HCT116 (cell line): Measurements from ENCODE around the gene NDUFB2. TPM values are rescaled to one million over a fixed set of nuclear protein-coding genes. Genes with fewer than 3 reads are reported as not detected.
"Not testable (repeated sequence)": the region's sequence is repeated elsewhere in the genome, so short reads cannot be mapped to it uniquely, and the experiment has no call there.

ENCODE experiments used
- ATAC-seq: fragments of 200-7000 bp; cut with Tn5 transposase; 2 replicates; pipeline ENCODE4 v1.9.1; 2020; ENCODE audit warnings: mild to moderate bottlenecking, moderate library complexity
- BruUV-seq: library from RNA; stranded (reverse); fragments of 400-500 nt; replicated peaks from 2 replicates; lab custom pipeline; 2021; lab: Mats Ljungman, UMichigan
- CTCF ChIA-PET: fragments of 300-600 bp; sonication (Branson Sonifier 250); formaldehyde crosslinking; loops from one replicate; lab custom pipeline; 2021; ENCODE audit warnings: antibody characterized with exemption; lab: Charles Lee
- POLR2A ChIA-PET: fragments of 300-600, 350-600 bp; sonication (Branson Sonifier 250); formaldehyde crosslinking; loops from one replicate; lab custom pipeline; 2021; ENCODE audit warnings: antibody characterized with exemption; lab: Charles Lee
- RAD21 ChIA-PET, 2 experiments: fragments of 300-600 bp; sonication (Branson Sonifier 250); formaldehyde crosslinking; loops; one replicate each; lab custom pipeline; 2023; ENCODE audit warnings: low total read pairs in 2 of 2; ENCODE audit not compliant: uncharacterized antibody in 2 of 2, unreplicated experiment in 2 of 2, low non-redundant PET in 1 of 2; lab: Charles Lee
- DNase-seq: peaks from one replicate; pipeline ENCODE4 v3.0.0-alpha.2; 2010; ENCODE audit warnings: low read depth, low spot score
- H2AFZ ChIP-seq: fragments of 200-600 bp; shearing (Covaris generic), sonication (generic); 2 replicates; pipeline ENCODE4 v1.6.1; 2017; ENCODE audit warnings: low read depth, mixed run types, mixed read lengths, antibody characterized with exemption, low read length; ENCODE audit not compliant: poor library complexity, severe bottlenecking
- H3K27ac ChIP-seq: 2 replicates; pipeline ENCODE4 v1.5.1; 2012; ENCODE audit warnings: low read depth, low read length
- H3K27me3 ChIP-seq: fragments of 200-600 bp; sonication (generic); 2 replicates; pipeline ENCODE4 v1.6.1; 2016; ENCODE audit warnings: mixed run types, low read length, mixed read lengths; ENCODE audit not compliant: insufficient read depth
- H3K36me3 ChIP-seq, 2 experiments: fragments of 200-500 bp in 1 of 2; fragments of 200-600 bp in 1 of 2; sonication (Bioruptor generic) in 1 of 2; sonication (generic) in 1 of 2; 2 replicates each; pipeline versions ENCODE4 v1.5.1 to v1.6.1; 2014 to 2016; ENCODE audit warnings: low read length in 2 of 2, inconsistent platforms in 1 of 2, mixed read lengths in 1 of 2, mixed run types in 1 of 2; ENCODE audit not compliant: insufficient read depth in 2 of 2, control insufficient read depth in 1 of 2
- H3K4me1 ChIP-seq, 2 experiments: fragments of 200-600 bp in 1 of 2; sonication (generic) in 1 of 2; 2 replicates each; pipeline versions ENCODE4 v1.5.1 to v1.6.1; 2012 to 2017; ENCODE audit warnings: low read length in 2 of 2, inconsistent platforms in 1 of 2, mild to moderate bottlenecking in 1 of 2, mixed read lengths in 1 of 2, mixed run types in 1 of 2, moderate library complexity in 1 of 2; ENCODE audit not compliant: insufficient read depth in 2 of 2, control insufficient read depth in 1 of 2
- H3K4me2 ChIP-seq: fragments of 200-600 bp; sonication (generic); 2 replicates; pipeline ENCODE4 v1.6.1; 2017; ENCODE audit warnings: mixed run types, low read length, mixed read lengths
- H3K4me3 ChIP-seq, 2 experiments: fragments of 200-600 bp in 1 of 2; sonication (generic) in 1 of 2; replicated peaks in 1 of 2; 2 replicates each; pipeline ENCODE4 v1.5.1; 2011 to 2016; ENCODE audit warnings: low read length in 2 of 2, control low read depth in 1 of 2, low read depth in 1 of 2, mild to moderate bottlenecking in 1 of 2, mixed read lengths in 1 of 2, mixed run types in 1 of 2
- H3K79me2 ChIP-seq: fragments of 200-600 bp; sonication (generic); 2 replicates; pipeline ENCODE4 v1.6.1; 2017; ENCODE audit warnings: mild to moderate bottlenecking, mixed run types, low read length, moderate library complexity, mixed read lengths; ENCODE audit not compliant: insufficient read depth
- H3K9ac ChIP-seq: fragments of 200-600 bp; sonication (generic); 2 replicates; pipeline ENCODE4 v1.6.1; 2016; ENCODE audit warnings: low read length, mixed read lengths
- H3K9me2 ChIP-seq: fragments of 200-600 bp; sonication (generic), shearing (Covaris generic); 2 replicates; pipeline ENCODE4 v1.6.1; 2017; ENCODE audit warnings: mixed run types, mild to moderate bottlenecking, moderate library complexity; ENCODE audit not compliant: insufficient read depth
- H3K9me3 ChIP-seq, 2 experiments: fragments of 200-500 bp in 1 of 2; fragments of 200-600 bp in 1 of 2; sonication (Bioruptor generic) in 1 of 2; sonication (generic) in 1 of 2; 2 replicates each; pipeline ENCODE4 v1.6.1; 2014 to 2017; ENCODE audit warnings: low read length in 2 of 2, mixed read lengths in 2 of 2, inconsistent platforms in 1 of 2, low read depth in 1 of 2, mild to moderate bottlenecking in 1 of 2, mixed run types in 1 of 2, moderate library complexity in 1 of 2; ENCODE audit not compliant: control insufficient read depth in 1 of 2, insufficient read depth in 1 of 2
- H4K20me1 ChIP-seq: fragments of 200-600 bp; sonication (generic), shearing (Covaris generic); 2 replicates; pipeline ENCODE4 v1.6.1; 2017; ENCODE audit warnings: mixed run types, mild to moderate bottlenecking, moderate library complexity; ENCODE audit not compliant: insufficient read depth
- ATF3 ChIP-seq: IDR thresholded peaks from 2 replicates; pipeline ENCODE4 v1.6.1; 2012
- CBX3 ChIP-seq: IDR thresholded peaks from 2 replicates; pipeline ENCODE4 v1.6.1; 2012; ENCODE audit warnings: low read depth
- CEBPB ChIP-seq: IDR thresholded peaks from 2 replicates; pipeline ENCODE4 v1.6.1; 2012; ENCODE audit warnings: low read depth
- EGR1 ChIP-seq: IDR thresholded peaks from 2 replicates; pipeline ENCODE4 v1.6.1; 2012; ENCODE audit warnings: low read depth
- ELF1 ChIP-seq: IDR thresholded peaks from 2 replicates; pipeline ENCODE4 v1.6.1; 2012; ENCODE audit warnings: low read depth, borderline replicate concordance
- EZH2 ChIP-seq: fragments of 200-600 bp; sonication (generic); IDR thresholded peaks from 2 replicates; pipeline ENCODE4 v1.6.1; 2017; ENCODE audit warnings: antibody characterized with exemption, mixed run types
- EZH2phosphoT487 ChIP-seq: fragments of 200-600 bp; IDR thresholded peaks from 2 replicates; pipeline ENCODE4 v1.6.1; 2018; ENCODE audit warnings: antibody characterized with exemption, borderline replicate concordance
- FOSL1 ChIP-seq: IDR thresholded peaks from 2 replicates; pipeline ENCODE4 v1.6.1; 2012; ENCODE audit warnings: low read depth
- JUND ChIP-seq: IDR thresholded peaks from 2 replicates; pipeline ENCODE4 v1.6.1; 2012
- POLR2A ChIP-seq: IDR thresholded peaks from 2 replicates; pipeline ENCODE4 v1.7.0; 2011; ENCODE audit warnings: borderline replicate concordance; ENCODE audit not compliant: insufficient read depth, insufficient read length; ENCODE audit errors: extremely low read depth
- POLR2AphosphoS5 ChIP-seq: IDR thresholded peaks from 2 replicates; pipeline ENCODE4 v1.6.1; 2011; ENCODE audit warnings: mild to moderate bottlenecking, low read depth, low read length, moderate library complexity
- RAD21 ChIP-seq: IDR thresholded peaks from 2 replicates; pipeline ENCODE4 v1.6.1; 2012; ENCODE audit warnings: low read depth, mild to moderate bottlenecking
- SIN3A ChIP-seq: IDR thresholded peaks from 2 replicates; pipeline ENCODE4 v1.6.1; 2012; ENCODE audit warnings: low read depth
- SP1 ChIP-seq: IDR thresholded peaks from 2 replicates; pipeline ENCODE4 v1.6.1; 2012; ENCODE audit warnings: low read depth
- SRF ChIP-seq: IDR thresholded peaks from 2 replicates; pipeline ENCODE4 v1.6.1; 2012; ENCODE audit warnings: low read depth
- TCF7L2 ChIP-seq: IDR thresholded peaks from 2 replicates; pipeline ENCODE4 v1.7.0; 2011; ENCODE audit warnings: borderline replicate concordance, inconsistent platforms; ENCODE audit not compliant: insufficient read depth, insufficient read length; ENCODE audit errors: extremely low read depth
- YY1 ChIP-seq: IDR thresholded peaks from 2 replicates; pipeline ENCODE4 v1.6.1; 2011; ENCODE audit warnings: low read length, low read depth, moderate library complexity, mild to moderate bottlenecking; ENCODE audit not compliant: insufficient replicate concordance; ENCODE audit errors: extremely low read depth
- ZFX ChIP-seq: fragments of 450-650 bp; IDR thresholded peaks from 2 replicates; pipeline ENCODE4 v1.6.1; 2017
- intact Hi-C: fragments of 100-400 bp; cut with micrococcal nuclease; formaldehyde crosslinking; loops from 2 replicates; pipeline ENCODE4 v1.10.0; 2022
- total RNA-seq: library from RNA; stranded (reverse); gene quantifications from one replicate; pipeline ENCODE4 v1.2.1, GENCODE V29; 2021; ENCODE audit not compliant: unreplicated experiment
- TF ChIP-seq, protein P1 (sequence below), 3 experiments: fragments of 200-600 bp in 1 of 3; sonication (generic) in 1 of 3; IDR thresholded peaks in 2 of 3; conservative IDR thresholded peaks in 1 of 3; 2 replicates each; pipeline ENCODE4 v1.5.1; 2012 to 2017; ENCODE audit warnings: low read depth in 2 of 3, low read length in 2 of 3, antibody characterized with exemption in 1 of 3, borderline replicate concordance in 1 of 3, control low read depth in 1 of 3, mild to moderate bottlenecking in 1 of 3, mixed read lengths in 1 of 3, mixed run types in 1 of 3, moderate library complexity in 1 of 3; ENCODE audit not compliant: insufficient read depth in 1 of 3
- TF ChIP-seq, protein P2 (sequence below): IDR thresholded peaks from 2 replicates; pipeline ENCODE4 v1.6.1; 2012

NDUFB2 gene
- total RNA-seq, 1 experiment from 2014 or later = 143 TPM

- Histone ChIP-seq H3K4me3 (no peak overlapping the region), H3K4me1 (no peaks in the 10 kb centered on the region), H3K9me3 (no peaks in the 10 kb centered on the region), H3K27me3 (no peaks in the 10 kb centered on the region), H3K27ac (no peak overlapping the region), H3K9me2 (no peaks in the 10 kb centered on the region), H3K36me3 (peaks cover 0 to 4% of the 10 kb centered on the region in 2 experiments; a peak in 1 of 4 replicates), H3K9ac (no peak overlapping the region), H3K79me2 (no peaks in the 10 kb centered on the region), H4K20me1 (no peaks in the 10 kb centered on the region), H2AFZ (no peak overlapping the region), H3K4me2 (no peak overlapping the region)
- POLR2A ChIA-PET = no interaction called here
- RAD21 ChIA-PET = no interaction called here
- DNase-seq (no peak), ATAC-seq (no peak)
- intact Hi-C loops = no loop called here
- CTCF ChIA-PET = no interaction called here
- no TSS peak for BruUV-seq
- no peak for TF ChIP-seq ATF3
- TF ChIP-seq ELF1 = no peak
- no peak for TF ChIP-seq SRF
- no peak for TF ChIP-seq SIN3A
- TF ChIP-seq YY1 = no peak
- no peak for TF ChIP-seq ZFX
- no peak for TF ChIP-seq FOSL1
- TF ChIP-seq RAD21 = no peak
- TF ChIP-seq POLR2AphosphoS5 = no peak
- TF ChIP-seq, protein P1, sequence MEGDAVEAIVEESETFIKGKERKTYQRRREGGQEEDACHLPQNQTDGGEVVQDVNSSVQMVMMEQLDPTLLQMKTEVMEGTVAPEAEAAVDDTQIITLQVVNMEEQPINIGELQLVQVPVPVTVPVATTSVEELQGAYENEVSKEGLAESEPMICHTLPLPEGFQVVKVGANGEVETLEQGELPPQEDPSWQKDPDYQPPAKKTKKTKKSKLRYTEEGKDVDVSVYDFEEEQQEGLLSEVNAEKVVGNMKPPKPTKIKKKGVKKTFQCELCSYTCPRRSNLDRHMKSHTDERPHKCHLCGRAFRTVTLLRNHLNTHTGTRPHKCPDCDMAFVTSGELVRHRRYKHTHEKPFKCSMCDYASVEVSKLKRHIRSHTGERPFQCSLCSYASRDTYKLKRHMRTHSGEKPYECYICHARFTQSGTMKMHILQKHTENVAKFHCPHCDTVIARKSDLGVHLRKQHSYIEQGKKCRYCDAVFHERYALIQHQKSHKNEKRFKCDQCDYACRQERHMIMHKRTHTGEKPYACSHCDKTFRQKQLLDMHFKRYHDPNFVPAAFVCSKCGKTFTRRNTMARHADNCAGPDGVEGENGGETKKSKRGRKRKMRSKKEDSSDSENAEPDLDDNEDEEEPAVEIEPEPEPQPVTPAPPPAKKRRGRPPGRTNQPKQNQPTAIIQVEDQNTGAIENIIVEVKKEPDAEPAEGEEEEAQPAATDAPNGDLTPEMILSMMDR (IDR thresholded peaks at IDR 0.05 in 2 of 3, conservative IDR thresholded peaks at IDR 0.05 in 1 of 3; ENCODE audit: borderline replicate concordance in 1 of 3, insufficient read depth in 1 of 3, low read depth in 2 of 3, low read length in 2 of 3) = no peak
- TF ChIP-seq, protein P2, sequence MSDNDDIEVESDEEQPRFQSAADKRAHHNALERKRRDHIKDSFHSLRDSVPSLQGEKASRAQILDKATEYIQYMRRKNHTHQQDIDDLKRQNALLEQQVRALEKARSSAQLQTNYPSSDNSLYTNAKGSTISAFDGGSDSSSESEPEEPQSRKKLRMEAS = no peak
- TF ChIP-seq EZH2 = no peak
- TF ChIP-seq CBX3 = no peak
- TF ChIP-seq JUND = no peak
- TF ChIP-seq CEBPB = no peak
- no peak for TF ChIP-seq SP1
- TF ChIP-seq EZH2phosphoT487 = no peak
- TF ChIP-seq EGR1 = no peak
- TF ChIP-seq POLR2A = no peak
- no peak for TF ChIP-seq TCF7L2
Measured at GRCh38 chr7:140738280-140738679, 41.8 kb downstream of the NDUFB2 start.

DNA sequence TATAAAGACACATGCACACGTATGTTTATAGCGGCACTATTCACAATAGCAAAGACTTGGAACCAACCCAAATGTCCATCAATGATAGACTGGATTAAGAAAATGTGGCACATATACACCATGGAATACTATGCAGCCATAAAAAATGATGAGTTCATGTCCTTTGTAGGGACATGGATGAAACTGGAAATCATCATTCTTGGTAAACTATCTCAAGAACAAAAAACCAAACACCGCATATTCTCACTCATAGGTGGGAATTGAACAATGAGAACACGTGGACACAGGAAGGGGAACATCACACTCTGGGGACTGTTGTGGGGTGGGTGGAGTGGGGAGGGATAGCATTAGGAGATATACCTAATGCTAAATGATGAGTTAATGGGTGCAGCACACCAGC is 46.7 kb downstream of the NDUFB2 start:
- CTCF ChIA-PET, H3K9ac ChIP-seq, H3K4me1 ChIP-seq, intact Hi-C loops, H3K4me2 ChIP-seq, DNase-seq, H3K79me2 ChIP-seq, H3K27ac ChIP-seq, H2AFZ ChIP-seq, POLR2A ChIA-PET, H3K9me2 ChIP-seq, H3K4me3 ChIP-seq, RAD21 ChIA-PET, ATAC-seq, BruUV-seq, H3K9me3 ChIP-seq, H3K36me3 ChIP-seq, H3K27me3 ChIP-seq, H4K20me1 ChIP-seq: not testable (repeated sequence)
